MM.1S (cell line): ENCODE results near the gene CALU.

ENCODE experiments used
- DNase-seq: peaks from one replicate; pipeline ENCODE4 v3.0.0-alpha.2; 2015
- H2AFZ ChIP-seq: fragments of 300-600 bp; sonication (generic); 2 replicates; pipeline ENCODE4 v1.6.0; 2016; ENCODE audit warnings: antibody characterized with exemption, low read length
- H3F3A ChIP-seq: fragments of 300-600 bp; sonication (generic); 2 replicates; pipeline ENCODE4 v1.6.1; 2016; ENCODE audit warnings: mild to moderate bottlenecking, antibody characterized with exemption, low read length, moderate library complexity, mixed read lengths; ENCODE audit not compliant: insufficient read depth
- H3K27ac ChIP-seq: fragments of 300-600 bp; sonication (generic); 2 replicates; pipeline ENCODE4 v1.5.1; 2016; ENCODE audit warnings: mild to moderate bottlenecking, low read length
- H3K27me3 ChIP-seq: fragments of 300-600 bp; sonication (generic); replicated peaks from 2 replicates; pipeline ENCODE4 v1.6.0; 2016; ENCODE audit warnings: low read length; ENCODE audit not compliant: insufficient read depth
- H3K36me3 ChIP-seq: fragments of 300-600 bp; sonication (generic); replicated peaks from 2 replicates; pipeline ENCODE4 v1.6.1; 2016; ENCODE audit warnings: mild to moderate bottlenecking, low read length, mixed read lengths; ENCODE audit not compliant: insufficient read depth
- H3K4me1 ChIP-seq: fragments of 300-600 bp; sonication (generic); 2 replicates; pipeline ENCODE4 v1.6.1; 2016; ENCODE audit warnings: low read length, mixed read lengths
- H3K4me2 ChIP-seq: fragments of 300-600 bp; sonication (generic); 2 replicates; pipeline ENCODE4 v1.6.0; 2016; ENCODE audit warnings: low read depth, low read length
- H3K4me3 ChIP-seq: fragments of 300-600 bp; sonication (generic); 2 replicates; pipeline ENCODE4 v1.5.1; 2016; ENCODE audit warnings: low read length, mixed read lengths
- H3K79me2 ChIP-seq: fragments of 300-600 bp; sonication (generic); 2 replicates; pipeline ENCODE4 v1.6.1; 2016; ENCODE audit warnings: mixed run types, low read length, mixed read lengths
- H3K9ac ChIP-seq: fragments of 300-600 bp; sonication (generic); 2 replicates; pipeline ENCODE4 v1.6.1; 2016; ENCODE audit warnings: low read length, mixed read lengths
- H3K9me2 ChIP-seq: fragments of 300-600 bp; sonication (generic); replicated peaks from 2 replicates; pipeline ENCODE4 v1.6.1; 2016; ENCODE audit warnings: mild to moderate bottlenecking, low read length, mixed read lengths; ENCODE audit not compliant: insufficient read depth
- H3K9me3 ChIP-seq: fragments of 300-600 bp; sonication (generic); replicated peaks from 2 replicates; pipeline ENCODE4 v1.6.1; 2016; ENCODE audit warnings: mild to moderate bottlenecking, low read length, mixed read lengths; ENCODE audit not compliant: insufficient read depth
- H4K20me1 ChIP-seq: fragments of 300-600 bp; sonication (generic); 2 replicates; pipeline ENCODE4 v1.6.1; 2016; ENCODE audit warnings: mild to moderate bottlenecking, low read length, moderate library complexity, mixed read lengths; ENCODE audit not compliant: insufficient read depth
- EZH2 ChIP-seq: fragments of 300-600 bp; sonication (generic); optimal IDR thresholded peaks from 2 replicates; pipeline ENCODE3; 2017; ENCODE audit warnings: low read depth, mild to moderate bottlenecking, antibody characterized with exemption, low read length, mixed read lengths
- EZH2phosphoT487 ChIP-seq: fragments of 300-600 bp; sonication (generic); IDR thresholded peaks from 2 replicates; pipeline ENCODE4 v1.6.1; 2018; ENCODE audit warnings: antibody characterized with exemption, low read length
- TF ChIP-seq, protein P1 (sequence below): fragments of 300-600 bp; sonication (generic); IDR thresholded peaks from 2 replicates; pipeline ENCODE4 v1.5.1; 2016; ENCODE audit warnings: antibody characterized with exemption, low read length, mixed read lengths

CALU gene

DNA sequence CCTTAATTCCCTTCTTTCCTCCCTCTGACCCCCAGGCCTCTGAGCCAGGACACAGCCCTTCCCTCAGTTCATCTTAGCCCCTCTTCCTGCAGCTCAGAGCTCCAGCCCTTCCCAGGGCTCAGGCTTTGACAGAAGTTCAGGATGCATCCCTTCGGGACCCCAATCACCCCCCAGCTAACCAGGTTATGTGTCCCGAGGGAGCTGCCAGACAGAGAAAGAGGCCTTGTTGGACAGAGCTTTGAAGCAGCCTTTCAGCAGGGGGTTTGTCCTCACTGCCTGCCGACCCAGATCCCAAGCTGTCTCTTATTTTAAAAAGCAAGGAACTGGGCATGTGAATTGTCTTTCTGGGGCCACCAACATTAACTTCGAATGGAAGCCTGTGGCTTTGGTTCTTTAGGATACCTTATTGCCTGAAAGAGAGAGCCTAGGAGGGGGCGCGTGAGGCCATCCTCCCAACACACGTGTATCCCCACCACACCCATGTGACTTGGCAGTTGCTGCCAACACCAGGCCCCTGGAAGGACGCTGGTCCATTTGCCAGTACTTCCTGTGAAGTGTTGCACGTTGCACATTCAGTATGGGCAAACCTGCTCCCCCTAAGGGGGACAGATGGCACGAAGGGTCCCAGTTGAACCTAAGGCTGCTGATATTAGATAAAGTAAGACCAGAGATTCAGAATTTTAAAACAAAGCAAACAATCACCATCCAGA, 53.5 kb downstream of the CALU start:
- Histone ChIP-seq H3K27ac (no peak overlapping the region), H3K27me3 (peaks cover 22% of the 10 kb centered on the region), H3K4me2 (no peak overlapping the region), H3K36me3 (no peaks in the 10 kb centered on the region), H2AFZ (no peak overlapping the region), H4K20me1 (no peaks in the 10 kb centered on the region), H3K4me1 (no peaks in the 10 kb centered on the region), H3K4me3 (no peak overlapping the region), H3K79me2 (no peaks in the 10 kb centered on the region), H3K9me2 (no peaks in the 10 kb centered on the region), H3F3A (no peaks in the 10 kb centered on the region), H3K9ac (no peak overlapping the region), H3K9me3 (no peaks in the 10 kb centered on the region)
- DNase-seq, result no peak
- no peak for TF ChIP-seq EZH2
- TF ChIP-seq, protein P1, sequence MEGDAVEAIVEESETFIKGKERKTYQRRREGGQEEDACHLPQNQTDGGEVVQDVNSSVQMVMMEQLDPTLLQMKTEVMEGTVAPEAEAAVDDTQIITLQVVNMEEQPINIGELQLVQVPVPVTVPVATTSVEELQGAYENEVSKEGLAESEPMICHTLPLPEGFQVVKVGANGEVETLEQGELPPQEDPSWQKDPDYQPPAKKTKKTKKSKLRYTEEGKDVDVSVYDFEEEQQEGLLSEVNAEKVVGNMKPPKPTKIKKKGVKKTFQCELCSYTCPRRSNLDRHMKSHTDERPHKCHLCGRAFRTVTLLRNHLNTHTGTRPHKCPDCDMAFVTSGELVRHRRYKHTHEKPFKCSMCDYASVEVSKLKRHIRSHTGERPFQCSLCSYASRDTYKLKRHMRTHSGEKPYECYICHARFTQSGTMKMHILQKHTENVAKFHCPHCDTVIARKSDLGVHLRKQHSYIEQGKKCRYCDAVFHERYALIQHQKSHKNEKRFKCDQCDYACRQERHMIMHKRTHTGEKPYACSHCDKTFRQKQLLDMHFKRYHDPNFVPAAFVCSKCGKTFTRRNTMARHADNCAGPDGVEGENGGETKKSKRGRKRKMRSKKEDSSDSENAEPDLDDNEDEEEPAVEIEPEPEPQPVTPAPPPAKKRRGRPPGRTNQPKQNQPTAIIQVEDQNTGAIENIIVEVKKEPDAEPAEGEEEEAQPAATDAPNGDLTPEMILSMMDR, result no peak
- no peak for TF ChIP-seq EZH2phosphoT487

DNA sequence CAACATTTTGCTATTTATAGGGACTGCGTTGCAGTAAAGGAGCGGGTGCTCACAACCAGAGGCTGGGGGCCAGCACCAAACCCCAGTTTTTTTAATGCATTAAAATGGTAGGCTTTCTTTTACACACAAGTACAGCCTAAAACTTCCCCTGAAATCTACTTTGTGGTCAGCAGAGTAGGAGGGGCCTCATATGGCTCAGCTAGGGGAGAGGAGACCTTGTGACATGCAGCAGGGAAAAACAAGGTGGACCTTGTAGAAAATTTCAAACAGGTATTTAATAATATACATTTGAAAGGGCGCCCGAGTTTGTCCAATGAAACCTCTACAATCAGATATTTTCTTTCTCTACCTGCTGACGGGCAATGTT, 54.0 kb downstream of the CALU start:
- Histone ChIP-seq H3K36me3 (no peaks in the 10 kb centered on the region), H3K4me1 (no peaks in the 10 kb centered on the region), H3K27ac (no peak overlapping the region), H3K4me3 (no peak overlapping the region), H2AFZ (no peak overlapping the region), H3K4me2 (no peak overlapping the region), H3K27me3 (peaks cover 22% of the 10 kb centered on the region), H3K79me2 (no peaks in the 10 kb centered on the region), H3K9me3 (no peaks in the 10 kb centered on the region), H3K9ac (no peak overlapping the region), H3F3A (no peaks in the 10 kb centered on the region), H3K9me2 (no peaks in the 10 kb centered on the region), H4K20me1 (no peaks in the 10 kb centered on the region)
- TF ChIP-seq, protein P1, result no peak
- no peak for TF ChIP-seq EZH2phosphoT487
- TF ChIP-seq EZH2, result no peak
- no peak for DNase-seq

DNA sequence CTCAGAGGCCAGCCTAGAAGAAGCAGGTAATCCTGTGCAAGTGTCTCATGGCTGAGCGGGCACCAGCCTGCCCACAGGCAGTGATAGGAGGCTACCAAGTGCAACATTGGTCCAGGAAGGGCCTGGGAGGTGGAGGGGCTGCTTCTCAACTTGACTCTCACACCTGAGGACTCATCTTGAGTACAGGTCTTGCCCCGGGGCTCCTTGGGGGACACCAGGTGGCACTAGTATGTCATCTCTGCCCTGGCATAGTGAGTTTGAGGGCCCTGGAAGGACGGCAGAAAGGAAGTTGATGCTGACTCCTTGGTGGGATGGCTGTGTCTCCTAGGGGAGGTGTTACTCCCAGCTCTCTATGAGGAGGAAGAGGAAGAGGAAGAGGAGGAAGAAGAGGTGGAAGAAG, 54.9 kb downstream of the CALU start:
- TF ChIP-seq, protein P1, result peak; percentile 74
- TF ChIP-seq EZH2, result no peak
- H4K20me1 ChIP-seq, result no peaks in the 10 kb centered on the region
- no peaks in the 10 kb centered on the region for H3K79me2 ChIP-seq
- no peaks in the 10 kb centered on the region for H3K36me3 ChIP-seq
- DNase-seq, result peak; percentile 68
- H3K4me2 ChIP-seq, result no peak overlapping the region
- no peaks in the 10 kb centered on the region for H3K9me3 ChIP-seq
- H3K9me2 ChIP-seq, result no peaks in the 10 kb centered on the region
- H3K4me1 ChIP-seq, result no peaks in the 10 kb centered on the region
- H3K4me3 ChIP-seq, result no peak overlapping the region
- H3K27ac ChIP-seq, result no peak overlapping the region
- no peak overlapping the region for H2AFZ ChIP-seq
- peaks cover 17% of the 10 kb centered on the region for H3K27me3 ChIP-seq
- H3F3A ChIP-seq, result no peaks in the 10 kb centered on the region
- no peak overlapping the region for H3K9ac ChIP-seq
